Measurements from ENCODE around the gene ZNF775.

- TF ChIP-seq CTCF (optimal IDR thresholded peaks at IDR 0.05 in 1 of 3, IDR thresholded peaks at IDR 0.05 in 1 of 3, conservative IDR thresholded peaks at IDR 0.05 in 1 of 3; ENCODE audit: extremely low read depth in 1 of 3, insufficient read depth in 2 of 3, low read length in 3 of 3) (no peak), EZH2 (IDR thresholded peaks at IDR 0.05; ENCODE audit: low read length) (no peak)
Observed at GRCh38 chr7:150412518-150413488, 33.7 kb downstream of the ZNF775 start.

Data from keratinocyte (primary cell).